GM21423 (cell line): Measurements from ENCODE around the gene LRP1.

Experiments used
- ATAC-seq: cut with Tn5 transposase; IDR thresholded peaks from one replicate; pipeline ENCODE4 v1.9.1; 2021; ENCODE audit warnings: mild to moderate bottlenecking, moderate library complexity; ENCODE audit not compliant: unreplicated experiment

The LRP1 gene

GRCh38 chr12:57093415-57094207 lies 34.7 kb upstream of the LRP1 start:
- ATAC-seq, result no peak

DNA sequence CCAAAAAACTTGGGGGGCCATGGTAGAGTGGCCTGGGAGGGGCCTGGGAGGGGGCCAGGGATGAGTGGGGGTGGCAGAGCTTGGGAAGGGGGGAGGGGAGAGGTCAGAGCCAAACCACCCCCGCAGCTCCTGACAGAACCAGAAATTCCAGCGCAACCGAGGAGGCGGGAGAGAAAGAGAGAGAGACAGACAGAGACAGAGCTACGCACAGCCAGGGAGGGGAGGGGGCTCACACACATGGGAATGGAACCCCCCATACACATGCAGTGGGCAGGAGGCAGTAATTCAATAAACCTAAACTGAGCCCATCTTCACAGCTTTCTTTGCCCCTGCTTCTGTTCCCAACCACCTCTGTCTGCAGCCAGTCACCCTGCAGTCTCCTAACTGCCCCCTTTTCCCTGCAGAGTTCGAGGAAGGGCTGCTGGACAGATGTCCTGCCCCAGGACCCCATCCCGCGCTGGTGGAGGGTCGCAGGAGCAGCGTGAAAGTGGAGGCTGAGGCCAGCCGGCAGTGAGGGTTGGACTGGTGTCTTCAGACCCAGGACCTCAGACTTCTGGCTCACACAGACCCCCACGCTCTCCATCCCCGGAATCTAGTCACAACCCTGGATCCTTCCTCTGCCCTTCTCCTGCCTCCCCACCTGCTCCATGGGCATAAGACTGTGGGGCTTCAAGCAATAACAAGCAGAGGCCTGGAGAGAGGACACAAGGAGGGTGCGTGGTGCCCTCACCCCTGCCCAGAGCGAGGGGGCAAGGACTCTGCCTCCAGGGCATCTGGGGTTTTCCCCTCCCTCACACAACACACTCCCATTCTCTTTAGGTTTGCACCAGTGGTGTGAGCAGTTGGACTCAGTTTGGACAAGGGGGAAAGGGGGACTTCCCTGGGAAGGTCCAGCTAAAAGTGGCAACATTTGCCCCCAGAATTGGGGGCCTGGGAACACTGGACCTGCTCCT lies 33.8 kb upstream of the LRP1 start:
- no peak for ATAC-seq

GRCh38 chr12:57095440-57095839 lies 32.8 kb upstream of the LRP1 start:
- ATAC-seq, result no peak

- no peak for ATAC-seq
These were observed 32.1 kb upstream of the LRP1 start for GRCh38 chr12:57096099-57096572.

DNA sequence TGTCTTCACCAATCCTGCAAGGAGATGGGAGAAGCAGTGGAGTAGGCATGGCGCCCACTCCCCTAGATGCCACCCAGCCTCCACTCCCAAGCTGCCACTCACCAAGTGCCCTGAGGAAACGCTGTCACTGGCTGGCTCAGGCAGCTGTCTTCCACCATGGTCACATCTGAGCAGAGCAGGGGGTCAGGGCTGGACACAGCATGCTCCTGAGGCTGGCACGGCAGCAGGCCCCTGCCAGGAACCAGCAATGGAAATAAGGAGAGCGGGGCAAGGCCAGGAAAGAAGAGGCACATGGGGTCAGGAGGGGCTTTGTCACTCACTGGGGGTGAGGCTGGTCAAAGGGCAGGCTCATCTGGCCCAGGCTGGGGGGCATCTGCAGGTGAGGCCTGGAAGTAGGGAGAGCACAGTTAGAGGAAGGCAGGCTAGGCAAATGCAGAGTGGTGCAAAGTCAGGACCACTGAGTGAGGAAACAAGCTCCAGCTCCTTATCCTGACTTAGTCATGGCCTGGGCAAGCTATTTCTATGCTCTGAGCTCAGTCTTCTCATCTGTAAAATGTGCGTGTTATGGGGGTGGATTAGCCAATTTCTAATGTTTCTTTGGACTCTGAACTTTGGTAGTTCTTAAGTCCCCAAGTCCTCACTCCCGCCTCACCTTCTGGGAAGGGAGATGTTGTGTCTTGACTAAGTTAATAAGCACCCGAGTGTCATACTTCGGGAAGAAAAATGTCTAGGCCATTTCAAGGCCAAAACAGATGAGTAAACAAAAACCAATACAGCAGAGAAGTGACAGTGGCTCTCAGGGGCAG lies 31.3 kb upstream of the LRP1 start:
- ATAC-seq, result no peak

DNA sequence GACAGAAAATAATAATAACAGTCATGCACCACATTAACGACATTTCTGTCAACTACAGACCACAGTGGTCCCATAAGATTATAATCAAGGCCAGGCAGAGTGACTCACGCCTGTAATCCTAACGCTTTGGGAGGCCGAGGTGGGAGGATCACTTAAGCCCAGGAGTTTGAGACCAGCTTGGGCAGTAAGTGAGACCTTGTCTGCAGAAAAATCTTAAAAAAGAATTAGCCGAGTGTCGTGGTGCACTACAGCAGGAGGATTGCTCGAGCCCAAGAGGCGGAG lies 30.8 kb upstream of the LRP1 start:
- no peak for ATAC-seq

- no peak for ATAC-seq
These were observed 29.7 kb upstream of the LRP1 start for GRCh38 chr12:57098546-57098945.

DNA sequence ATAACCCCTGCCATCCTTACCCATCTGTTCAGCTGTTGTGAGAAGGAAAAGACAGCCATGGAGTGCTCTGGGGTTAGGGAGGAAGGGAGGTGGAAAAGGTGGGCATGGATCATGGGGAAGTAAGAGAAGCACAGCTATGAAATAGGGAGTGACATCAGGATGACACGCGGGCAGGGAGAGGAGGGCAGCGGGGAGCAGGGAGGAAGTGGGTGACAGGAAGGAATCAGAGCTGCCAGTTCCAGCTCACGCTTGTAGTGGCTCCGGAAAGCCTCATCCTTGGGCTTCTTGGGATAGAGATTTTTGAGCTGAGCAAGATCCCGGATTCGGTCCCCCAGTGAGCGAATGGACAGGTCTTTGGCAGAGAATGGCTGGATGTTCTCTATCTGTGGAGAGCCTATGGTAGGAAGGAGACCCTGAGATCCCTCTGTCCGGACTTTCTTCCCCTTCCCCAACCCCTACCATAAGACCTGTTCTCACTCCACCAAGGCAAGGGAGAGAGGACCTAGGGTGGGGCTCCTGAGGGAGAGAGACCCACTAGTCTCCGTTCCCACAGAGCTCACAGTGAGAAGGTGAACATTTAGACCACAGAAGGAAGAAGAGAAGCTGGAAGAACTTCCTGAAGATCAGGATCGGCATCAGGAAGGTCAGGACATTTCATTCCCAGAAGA lies 29.1 kb upstream of the LRP1 start:
- ATAC-seq, result no peak

DNA sequence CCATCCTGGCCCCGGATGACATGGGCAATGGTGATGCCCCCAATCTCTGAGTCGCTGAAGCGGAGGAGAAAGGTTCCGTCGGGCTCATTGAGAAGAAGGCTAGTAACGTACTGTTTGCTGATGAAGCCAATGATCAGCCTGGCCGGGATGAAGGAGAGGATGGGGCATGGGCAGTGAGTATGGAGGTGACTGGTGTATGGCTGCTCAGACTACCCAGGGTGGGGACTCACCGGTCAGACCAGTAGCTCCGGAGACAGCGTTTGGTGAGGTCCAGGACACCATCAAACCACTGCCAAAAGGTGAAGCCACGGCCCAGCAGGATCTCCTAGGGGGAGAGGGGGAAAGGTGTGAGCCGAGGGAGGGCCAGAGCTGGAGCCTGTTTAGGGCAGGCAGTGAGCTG lies 28.5 kb upstream of the LRP1 start:
- no peak for ATAC-seq

DNA sequence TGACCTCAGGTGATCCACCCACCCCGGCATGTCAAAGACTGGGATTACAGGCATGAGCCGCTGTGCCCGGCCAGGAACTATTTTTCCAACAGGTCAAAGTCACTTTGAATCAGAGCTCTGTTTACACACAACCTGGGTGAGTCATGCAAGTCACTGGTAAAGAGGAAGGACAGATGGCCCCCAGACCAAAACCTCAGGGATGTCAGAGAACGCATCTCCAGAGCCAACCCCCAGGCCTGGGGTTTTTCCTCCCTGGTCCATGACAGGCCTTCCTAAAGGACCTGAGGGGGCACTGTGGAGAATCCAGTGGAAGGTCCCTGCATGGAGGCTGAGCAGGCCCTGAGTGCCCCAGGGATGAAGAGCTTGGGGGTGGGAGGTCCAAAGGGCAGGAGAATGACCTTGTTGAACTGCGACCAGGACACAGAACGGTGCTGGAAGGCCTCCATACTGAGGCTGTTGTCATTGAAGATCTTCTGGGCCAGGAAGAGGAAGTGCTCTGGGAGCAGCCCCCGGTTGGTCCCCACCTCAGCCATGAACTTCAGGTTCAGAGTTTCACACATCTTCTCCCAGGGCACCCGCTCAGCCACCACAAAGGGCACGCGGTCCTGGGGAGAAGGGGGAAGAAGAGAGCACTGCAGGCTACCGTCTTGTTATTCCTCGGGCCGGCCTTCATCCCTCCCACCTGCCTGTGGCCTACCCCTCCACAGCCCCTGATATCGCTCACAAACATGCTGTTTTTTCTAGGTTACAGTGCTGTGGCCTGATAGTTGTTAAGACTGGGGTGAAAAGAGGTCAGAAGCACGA lies 26.2 kb upstream of the LRP1 start:
- no peak for ATAC-seq

- no peak for ATAC-seq
These were observed 24.4 kb upstream of the LRP1 start for GRCh38 chr12:57103856-57104255.

DNA sequence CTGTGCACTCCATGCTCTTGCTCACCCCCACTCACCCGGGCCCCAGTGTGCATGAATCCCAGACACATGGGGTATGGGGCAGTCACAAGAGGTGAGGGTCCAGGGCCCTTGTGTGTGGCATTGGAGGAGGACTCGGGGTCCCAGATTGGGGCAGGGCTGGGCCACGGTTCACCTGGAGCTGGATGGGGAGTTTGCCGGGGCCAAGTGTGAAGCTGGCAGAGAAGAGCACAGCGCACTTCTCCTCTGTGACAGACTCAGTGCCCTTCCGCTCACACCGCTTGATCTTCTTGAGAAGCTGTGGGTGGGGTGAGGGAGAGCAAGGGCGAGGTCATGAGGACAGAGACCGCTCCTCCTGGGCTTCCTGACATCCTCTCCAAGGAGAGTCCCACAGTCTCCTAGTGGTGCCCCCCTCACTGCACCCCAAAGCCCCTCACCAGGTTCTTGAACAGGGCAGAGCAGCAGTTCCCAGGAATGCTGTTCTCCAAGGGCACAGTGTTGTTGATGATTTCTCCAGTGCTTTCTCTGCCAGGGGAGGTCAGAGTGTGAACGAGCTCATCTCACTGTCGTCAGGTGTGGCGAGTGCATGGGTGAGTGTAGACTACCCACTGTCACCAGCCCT lies 23.9 kb upstream of the LRP1 start:
- ATAC-seq, result no peak

- ATAC-seq, result no peak
These were observed 23.1 kb upstream of the LRP1 start for GRCh38 chr12:57105011-57105753.

- ATAC-seq, result no peak
These were observed 22.1 kb upstream of the LRP1 start for GRCh38 chr12:57106021-57106708.

DNA sequence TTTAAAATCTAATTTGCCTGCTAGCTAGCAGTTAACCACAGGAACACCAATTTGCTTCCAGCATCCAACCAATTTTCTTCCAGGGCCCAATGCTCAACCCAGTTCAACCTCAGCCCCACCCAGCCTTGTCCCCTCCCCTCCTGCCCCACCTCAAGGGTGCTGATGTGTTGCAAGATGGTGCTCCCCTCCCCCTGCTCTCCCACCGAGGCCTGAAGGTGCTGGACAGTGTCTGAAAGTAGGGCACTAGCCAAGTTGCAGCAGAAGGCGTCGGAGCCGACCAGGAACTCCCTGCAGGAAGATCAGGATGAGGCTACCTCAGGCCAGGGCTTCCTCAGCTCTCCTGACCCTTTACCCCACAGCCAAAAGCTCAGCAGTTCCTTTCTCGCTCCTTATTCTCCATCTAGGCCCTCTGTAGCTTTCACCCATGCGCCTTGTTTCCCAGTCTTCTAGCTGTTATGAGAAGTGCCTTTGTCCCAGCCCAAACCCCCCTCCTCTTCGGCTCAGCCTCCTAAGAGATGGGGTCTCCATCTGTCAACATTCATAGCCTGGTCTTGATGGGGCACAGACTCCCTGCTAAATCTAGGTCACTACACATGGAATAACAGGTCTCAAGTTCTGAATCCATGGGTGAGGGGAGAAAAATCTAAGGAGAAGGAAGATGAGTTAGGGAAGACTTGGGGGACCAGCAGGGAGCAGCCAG lies 20.7 kb upstream of the LRP1 start:
- no peak for ATAC-seq

DNA sequence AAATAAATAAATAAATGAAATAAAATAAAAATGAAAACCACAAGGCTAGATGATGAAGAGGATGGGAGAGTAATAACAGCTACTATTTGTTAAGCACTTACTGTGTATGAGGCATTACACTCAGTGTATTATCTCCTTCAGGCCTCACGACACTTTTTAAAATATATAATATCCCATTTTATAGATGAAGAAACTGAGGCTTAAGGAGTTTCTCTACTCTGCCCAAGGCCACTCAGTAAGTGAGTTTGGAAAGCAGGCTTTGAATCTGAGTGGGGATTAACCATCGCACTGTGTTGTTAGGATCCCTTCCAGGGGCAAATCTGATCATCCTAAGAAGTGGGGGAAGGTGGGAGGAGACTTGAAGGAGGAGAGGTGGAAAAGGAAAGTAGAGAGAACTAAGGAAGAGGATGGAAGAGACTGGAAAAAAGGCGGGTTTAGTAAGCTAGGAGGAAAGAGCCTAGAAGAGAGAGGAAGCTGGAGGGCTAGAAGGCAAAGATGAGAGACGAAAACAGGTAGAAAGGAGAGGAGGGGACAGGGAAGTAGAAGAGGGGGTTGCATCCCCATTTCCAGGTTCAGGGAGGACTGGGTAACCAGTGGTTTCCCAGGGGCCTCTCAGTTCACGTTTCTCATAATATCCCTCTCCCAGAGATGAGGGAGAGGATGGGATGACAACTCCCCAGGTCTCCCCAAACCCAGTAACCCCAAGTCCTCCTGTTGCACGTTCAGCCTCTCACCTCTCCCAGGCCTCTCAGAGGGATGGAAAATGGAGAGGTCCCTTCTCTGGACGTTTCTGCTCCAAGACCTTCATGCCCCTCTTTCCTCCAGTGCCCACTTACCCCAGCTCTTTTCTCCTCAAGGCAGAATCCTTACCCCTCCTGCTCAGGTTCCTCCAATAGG lies 18.8 kb upstream of the LRP1 start:
- ATAC-seq, result no peak
